ENCODE results near the gene FOXL1. TPM values are rescaled to one million over a fixed set of nuclear protein-coding genes. Genes with fewer than 3 reads are reported as not detected.

Gene FOXL1
- total RNA-seq, 4 donors from 2014 or later, result 0.23 to 0.40 TPM; not detected in 2

DNA sequence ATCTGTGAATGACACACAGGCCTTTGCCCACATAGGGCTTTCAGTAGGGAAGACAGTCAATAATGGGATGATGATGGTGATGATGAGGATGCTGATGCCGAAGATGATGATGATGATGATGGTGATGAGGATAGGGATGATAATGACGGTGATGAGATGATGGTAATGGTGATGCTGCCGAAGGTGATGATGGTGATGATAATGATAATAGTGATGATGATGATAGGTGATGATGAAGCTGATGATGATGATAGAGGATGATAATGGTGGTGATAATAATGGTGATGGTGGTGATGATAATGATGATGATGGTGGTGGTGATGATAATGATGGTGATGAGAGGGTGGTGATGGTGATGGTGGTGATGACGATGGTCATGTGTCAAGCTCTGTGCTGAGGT is 12.9 kb downstream of the FOXL1 start:
- Histone ChIP-seq H3K27me3 (peaks cover 76% of the 10 kb centered on the region), H3K36me3 (no peaks in the 10 kb centered on the region), H3K4me1 (no peaks in the 10 kb centered on the region), H3K27ac (no peak overlapping the region), H3K4me3 (no peak overlapping the region), H3K9me3 (no peaks in the 10 kb centered on the region)
- TF ChIP-seq, protein P1, sequence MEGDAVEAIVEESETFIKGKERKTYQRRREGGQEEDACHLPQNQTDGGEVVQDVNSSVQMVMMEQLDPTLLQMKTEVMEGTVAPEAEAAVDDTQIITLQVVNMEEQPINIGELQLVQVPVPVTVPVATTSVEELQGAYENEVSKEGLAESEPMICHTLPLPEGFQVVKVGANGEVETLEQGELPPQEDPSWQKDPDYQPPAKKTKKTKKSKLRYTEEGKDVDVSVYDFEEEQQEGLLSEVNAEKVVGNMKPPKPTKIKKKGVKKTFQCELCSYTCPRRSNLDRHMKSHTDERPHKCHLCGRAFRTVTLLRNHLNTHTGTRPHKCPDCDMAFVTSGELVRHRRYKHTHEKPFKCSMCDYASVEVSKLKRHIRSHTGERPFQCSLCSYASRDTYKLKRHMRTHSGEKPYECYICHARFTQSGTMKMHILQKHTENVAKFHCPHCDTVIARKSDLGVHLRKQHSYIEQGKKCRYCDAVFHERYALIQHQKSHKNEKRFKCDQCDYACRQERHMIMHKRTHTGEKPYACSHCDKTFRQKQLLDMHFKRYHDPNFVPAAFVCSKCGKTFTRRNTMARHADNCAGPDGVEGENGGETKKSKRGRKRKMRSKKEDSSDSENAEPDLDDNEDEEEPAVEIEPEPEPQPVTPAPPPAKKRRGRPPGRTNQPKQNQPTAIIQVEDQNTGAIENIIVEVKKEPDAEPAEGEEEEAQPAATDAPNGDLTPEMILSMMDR (IDR thresholded peaks at IDR 0.05), result no peak
- TF ChIP-seq POLR2AphosphoS5 (IDR thresholded peaks at IDR 0.05) (no peak), EP300 (IDR thresholded peaks at IDR 0.05) (no peak), POLR2A (IDR thresholded peaks at IDR 0.05) (no peak)
- no peak for DNase-seq (ENCODE audit: low spot score in 2 of 2)
- WGBS, result 90% methylated on average over 4 of the region's 4 CpGs

DNA sequence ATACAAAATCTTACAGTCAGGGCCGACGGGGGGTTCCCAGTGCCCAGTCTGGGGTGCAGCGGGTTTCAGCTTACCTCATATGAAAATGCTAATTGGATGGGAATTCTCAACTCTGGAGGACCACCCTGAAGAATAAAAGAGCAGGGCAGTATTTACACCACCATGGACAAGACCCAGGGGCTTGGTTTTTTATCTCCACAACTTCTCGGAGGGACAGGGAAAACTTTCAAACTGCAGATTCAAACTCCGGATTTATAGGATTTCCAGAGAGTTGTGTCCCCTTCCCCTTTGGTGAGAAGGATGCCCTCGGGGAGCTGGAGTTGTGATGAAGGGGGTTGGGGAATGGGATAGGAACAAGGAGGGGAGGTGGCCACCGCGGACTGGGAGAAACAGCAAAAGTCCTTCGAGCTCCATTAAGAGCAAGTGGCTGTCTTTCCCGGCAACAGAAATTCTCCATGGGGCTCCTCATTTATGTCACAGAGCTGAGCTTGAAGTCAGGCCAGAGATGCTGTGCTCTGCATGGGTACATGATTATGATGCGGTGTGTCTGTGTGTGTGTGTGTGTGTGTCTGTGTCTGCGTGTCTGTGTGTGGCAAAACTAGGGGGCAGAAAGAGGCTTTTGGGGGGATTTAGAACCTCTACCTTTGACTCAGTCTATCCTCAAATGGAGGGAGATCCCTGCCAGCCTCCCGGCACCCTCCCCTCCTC is 15.7 kb downstream of the FOXL1 start:
- no peaks in the 10 kb centered on the region for H3K4me1 ChIP-seq
- H3K36me3 ChIP-seq, result no peaks in the 10 kb centered on the region
- 30% methylated on average over 12 of the region's 13 CpGs for whole genome bisulfite sequencing
- no peak overlapping the region for H3K27ac ChIP-seq
- H3K9me3 ChIP-seq, result no peaks in the 10 kb centered on the region
- no peak overlapping the region for H3K4me3 ChIP-seq
- TF ChIP-seq, protein P1 (IDR thresholded peaks at IDR 0.05), result no peak
- TF ChIP-seq POLR2AphosphoS5 (IDR thresholded peaks at IDR 0.05) (no peak), EP300 (IDR thresholded peaks at IDR 0.05) (no peak), POLR2A (IDR thresholded peaks at IDR 0.05) (no peak)
- peaks cover 96% of the 10 kb centered on the region for H3K27me3 ChIP-seq
- no peak for DNase-seq (ENCODE audit: low spot score in 2 of 2)

DNA sequence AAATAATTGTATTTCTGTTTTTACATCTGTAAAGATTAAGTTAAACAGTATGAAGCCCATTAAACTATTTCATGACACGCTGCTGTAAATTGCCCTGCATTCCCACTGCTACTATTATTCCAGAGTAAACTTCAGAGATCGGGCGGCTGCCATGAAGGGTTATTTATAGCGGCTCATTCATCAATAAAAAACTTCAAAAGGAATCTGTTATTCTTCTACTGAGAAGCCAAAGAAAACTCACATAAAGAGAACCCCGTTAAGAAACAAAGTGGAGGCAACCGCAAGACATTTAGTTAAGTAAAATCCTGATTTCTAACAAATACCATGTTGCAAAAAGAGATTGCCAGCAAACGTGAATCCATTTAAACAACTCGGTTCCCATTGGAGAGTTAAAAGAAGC is 16.4 kb downstream of the FOXL1 start:
- H3K27ac ChIP-seq, result no peak overlapping the region
- TF ChIP-seq POLR2AphosphoS5 (IDR thresholded peaks at IDR 0.05) (no peak), EP300 (IDR thresholded peaks at IDR 0.05) (no peak), POLR2A (IDR thresholded peaks at IDR 0.05) (no peak)
- TF ChIP-seq, protein P1 (IDR thresholded peaks at IDR 0.05), result no peak
- H3K9me3 ChIP-seq, result no peaks in the 10 kb centered on the region
- H3K4me3 ChIP-seq, result no peak overlapping the region
- DNase-seq (ENCODE audit: low spot score in 2 of 2), result no peak
- 33% methylated on average over 8 of the region's 8 CpGs for WGBS
- no peaks in the 10 kb centered on the region for H3K36me3 ChIP-seq
- peaks cover 96% of the 10 kb centered on the region for H3K27me3 ChIP-seq
- no peaks in the 10 kb centered on the region for H3K4me1 ChIP-seq

DNA sequence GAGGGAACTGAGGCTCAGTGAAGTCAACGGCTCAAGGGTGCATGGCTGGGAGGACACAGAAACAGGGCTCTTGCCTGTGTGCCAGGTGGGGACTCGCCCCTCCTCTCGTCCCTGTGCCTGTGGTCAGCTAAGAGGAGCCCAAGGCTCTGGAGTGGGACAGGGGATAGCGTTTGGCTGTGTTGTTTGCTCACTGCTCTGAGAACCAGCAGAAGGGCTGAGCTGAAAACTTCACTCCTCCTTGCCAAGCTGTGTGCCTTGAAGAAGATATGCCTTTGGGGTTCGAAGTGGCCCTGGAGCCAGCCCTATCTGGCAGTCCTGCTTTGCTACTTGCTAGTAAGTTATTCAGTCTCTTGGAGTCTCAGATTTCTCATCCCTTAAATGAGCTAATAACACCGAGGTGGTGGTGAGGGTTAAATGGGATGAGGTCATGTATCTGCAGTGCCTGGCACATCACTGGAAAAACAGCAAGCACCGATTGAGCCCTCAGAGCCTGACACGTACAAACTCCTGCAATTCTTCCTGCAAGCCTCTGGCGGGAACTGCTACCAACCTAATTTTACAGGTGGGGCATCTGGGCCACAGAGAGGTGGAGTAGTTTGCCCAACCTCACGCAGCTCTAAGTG is 17.7 kb downstream of the FOXL1 start:
- Histone ChIP-seq H3K4me1 (no peaks in the 10 kb centered on the region), H3K27me3 (peaks cover 97% of the 10 kb centered on the region)
- TF ChIP-seq, protein P1 (IDR thresholded peaks at IDR 0.05), result no peak
- TF ChIP-seq POLR2A (IDR thresholded peaks at IDR 0.05) (no peak), EP300 (IDR thresholded peaks at IDR 0.05) (no peak), POLR2AphosphoS5 (IDR thresholded peaks at IDR 0.05) (no peak)

DNA sequence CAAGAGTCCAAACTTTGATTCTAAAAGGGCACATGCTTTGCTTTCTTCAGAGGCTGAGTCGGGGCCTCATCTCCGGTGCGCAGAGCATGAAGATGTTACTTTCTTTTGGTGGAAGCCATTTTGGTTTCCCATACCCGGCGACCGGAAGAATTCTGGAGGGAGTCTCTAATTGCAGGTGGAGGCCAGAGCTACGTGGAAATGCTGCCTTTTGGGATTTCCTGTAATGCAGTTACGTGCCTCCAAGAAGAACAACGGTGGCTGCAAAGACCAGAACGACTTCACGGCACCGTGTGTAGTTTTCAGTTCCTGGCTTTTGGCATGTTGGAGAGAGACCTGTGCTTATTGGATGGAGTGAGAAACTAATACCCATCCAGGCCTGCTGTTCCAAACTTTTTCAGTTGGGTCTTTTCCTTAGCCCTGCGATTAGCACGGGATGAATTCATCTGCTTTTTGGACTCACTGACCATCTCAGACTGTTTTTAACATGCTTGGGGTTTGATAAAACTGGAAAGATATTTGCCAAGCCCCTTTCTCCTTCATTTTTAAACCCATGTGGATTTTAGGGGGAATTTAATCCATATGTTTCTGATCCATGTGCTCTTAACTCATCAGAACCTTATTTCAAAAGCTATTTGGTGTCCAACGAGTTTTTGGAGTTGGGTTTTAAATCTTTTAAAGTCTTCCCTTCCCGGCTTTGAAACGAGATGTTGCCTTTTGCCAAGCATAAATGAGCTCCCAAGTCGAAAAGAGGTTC is 19.0 kb downstream of the FOXL1 start:
- TF ChIP-seq, protein P1 (IDR thresholded peaks at IDR 0.05), result no peak
- TF ChIP-seq POLR2AphosphoS5 (IDR thresholded peaks at IDR 0.05) (no peak), EP300 (IDR thresholded peaks at IDR 0.05) (no peak), POLR2A (IDR thresholded peaks at IDR 0.05) (no peak)
- peaks cover 95% of the 10 kb centered on the region for H3K27me3 ChIP-seq
- no peaks in the 10 kb centered on the region for H3K36me3 ChIP-seq
- no peak for DNase-seq (ENCODE audit: low spot score in 2 of 2)
- H3K4me1 ChIP-seq, result no peaks in the 10 kb centered on the region
- no peak overlapping the region for H3K27ac ChIP-seq
- WGBS, result 70% methylated on average over 18 of the region's 18 CpGs
- H3K4me3 ChIP-seq, result no peak overlapping the region
- H3K9me3 ChIP-seq, result no peaks in the 10 kb centered on the region

More for the DNA sequence above, 17.7 kb downstream of the FOXL1 start:
- Histone ChIP-seq H3K9me3 (no peaks in the 10 kb centered on the region), H3K4me3 (no peak overlapping the region), H3K27ac (no peak overlapping the region), H3K36me3 (no peaks in the 10 kb centered on the region)
- WGBS, result 58% methylated on average over 10 of the region's 10 CpGs
- DNase-seq (ENCODE audit: low spot score in 2 of 2), result no peak

Measured in suprapubic skin (tissue), 4 donors.